B cell (primary cell): ENCODE data around the gene CBX1. TPM values are rescaled to one million over a fixed set of nuclear protein-coding genes. Genes with fewer than 3 reads are reported as not detected.

Source experiments
- ATAC-seq: fragments of 200-7000 bp; cut with Tn5 transposase; one replicate; pipeline ENCODE4 v1.10.0; 2021; ENCODE audit warnings: low read depth, mild to moderate bottlenecking, moderate number of reproducible peaks, moderate library complexity
- CTCF ChIA-PET: fragments of 350-600 bp; sonication (Branson Sonifier 250); formaldehyde crosslinking; loops from one replicate; lab custom pipeline; 2021; ENCODE audit warnings: antibody characterized with exemption, inconsistent platforms; lab: Charles Lee
- POLR2A ChIA-PET: fragments of 350-600 bp; sonication (Branson Sonifier 250); formaldehyde crosslinking; loops from one replicate; lab custom pipeline; 2021; ENCODE audit warnings: antibody characterized with exemption; lab: Charles Lee
- DNase-seq: peaks from one replicate; pipeline ENCODE4 v3.0.0; 2013
- H2AFZ ChIP-seq: 2 replicates; pipeline ENCODE4 v1.6.1; 2012; ENCODE audit warnings: mild to moderate bottlenecking, low read depth, low read length; ENCODE audit not compliant: insufficient read depth, poor library complexity, severe bottlenecking
- H3K27ac ChIP-seq, 2 donors: 1 replicate in 1 of 2; 2 replicates in 1 of 2; pipeline ENCODE4 v1.5.1; 2012 to 2013; ENCODE audit warnings: low read length in 2 of 2, mild to moderate bottlenecking in 2 of 2, moderate library complexity in 1 of 2
- H3K27me3 ChIP-seq, 4 experiments: fragments of 200-600 bp in 1 of 4; sonication (generic) in 1 of 4; replicated peaks in 1 of 4; 1 replicate in 2 of 4; 2 replicates in 2 of 4; pipeline versions ENCODE4 v1.6.1 to v1.7.0; 2013 to 2016; ENCODE audit warnings: low read length in 3 of 4, mild to moderate bottlenecking in 2 of 4, mixed read lengths in 1 of 4, moderate library complexity in 1 of 4; ENCODE audit not compliant: insufficient read depth in 4 of 4, control insufficient read depth in 3 of 4; ENCODE audit errors: control extremely low read depth in 1 of 4
- H3K36me3 ChIP-seq, 2 experiments: replicated peaks in 1 of 2; 1 replicate in 1 of 2; 2 replicates in 1 of 2; pipeline versions ENCODE4 v1.6.1 to v1.7.1; 2013; ENCODE audit warnings: low read length in 1 of 2; ENCODE audit not compliant: insufficient read depth in 2 of 2, control insufficient read depth in 1 of 2; ENCODE audit errors: control extremely low read depth in 1 of 2, extremely low read depth in 1 of 2
- H3K4me1 ChIP-seq, 2 donors: fragments of 200-600 bp in 1 of 2; sonication (generic) in 1 of 2; 1 replicate in 1 of 2; 2 replicates in 1 of 2; pipeline versions ENCODE4 v1.5.1 to v1.6.1; 2013 to 2017; ENCODE audit warnings: low read length in 2 of 2; ENCODE audit not compliant: control insufficient read depth in 2 of 2, insufficient read depth in 2 of 2
- H3K4me2 ChIP-seq: replicated peaks from 2 replicates; pipeline ENCODE3; 2012; ENCODE audit warnings: mild to moderate bottlenecking, low read depth, low read length; ENCODE audit not compliant: poor library complexity, severe bottlenecking
- H3K4me3 ChIP-seq, 5 experiments: fragments of 200-600 bp in 1 of 5; sonication (generic) in 1 of 5; 1 replicate in 3 of 5; 2 replicates in 2 of 5; pipeline versions ENCODE4 v1.5.1 to v1.7.0; 2011 to 2016; ENCODE audit warnings: low read length in 4 of 5, mild to moderate bottlenecking in 4 of 5, low read depth in 2 of 5, control low read depth in 1 of 5, moderate library complexity in 1 of 5; ENCODE audit not compliant: insufficient read depth in 1 of 5; ENCODE audit errors: control extremely low read depth in 1 of 5, extremely low read depth in 1 of 5
- H3K79me2 ChIP-seq: fragments of 200-600 bp; sonication (generic); one replicate; pipeline ENCODE4 v1.6.0; 2016; ENCODE audit warnings: low read length; ENCODE audit not compliant: control insufficient read depth, insufficient read depth
- H3K9ac ChIP-seq: fragments of 200-600 bp; sonication (generic); 2 replicates; pipeline ENCODE4 v1.6.1; 2017; ENCODE audit warnings: mild to moderate bottlenecking, low read length, moderate library complexity
- H3K9me3 ChIP-seq, 3 donors: one replicate each; pipeline versions ENCODE4 v1.6.1 to v1.7.1; 2013; ENCODE audit warnings: low read length in 2 of 3; ENCODE audit not compliant: control insufficient read depth in 2 of 3, insufficient read depth in 1 of 3; ENCODE audit errors: control extremely low read depth in 1 of 3
- H4K20me1 ChIP-seq: 2 replicates; pipeline ENCODE4 v1.6.0; 2012; ENCODE audit warnings: mild to moderate bottlenecking, low read length; ENCODE audit not compliant: insufficient read depth, control insufficient read depth, poor library complexity, severe bottlenecking
- H3K27ac Mint-ChIP-seq: one replicate; pipeline ENCODE4 v1.8.0; 2021; ENCODE audit warnings: mixed read lengths
- H3K27me3 Mint-ChIP-seq: one replicate; pipeline ENCODE4 v1.8.0; 2021; ENCODE audit warnings: mixed read lengths
- H3K4me1 Mint-ChIP-seq: one replicate; pipeline ENCODE4 v1.8.0; 2021; ENCODE audit warnings: mixed read lengths
- H3K4me3 Mint-ChIP-seq: one replicate; pipeline ENCODE4 v1.8.0; 2021; ENCODE audit warnings: mixed read lengths
- H3K9me3 Mint-ChIP-seq: one replicate; pipeline ENCODE4 v1.8.0; 2022; ENCODE audit warnings: mixed read lengths; ENCODE audit not compliant: insufficient read depth
- CTCF ChIP-seq: fragments of 200-600 bp; IDR thresholded peaks from one replicate; pipeline ENCODE4 v1.8.0; 2022; ENCODE audit warnings: antibody characterized with exemption, mild to moderate bottlenecking
- EZH2 ChIP-seq: IDR thresholded peaks from 2 replicates; pipeline ENCODE4 v1.6.1; 2012; ENCODE audit warnings: borderline replicate concordance, low read depth, mild to moderate bottlenecking, moderate library complexity, low read length; ENCODE audit not compliant: insufficient read depth, poor library complexity, severe bottlenecking
- WGBS: methylation state at CpG from one replicate; pipeline ENCODE4 v1.1.5; 2013; ENCODE audit warnings: missing lambda C conversion rate; ENCODE audit not compliant: insufficient coverage; 5-methylcytosine and 5-hydroxymethylcytosine counted together
- intact Hi-C: fragments of 100-400 bp; cut with micrococcal nuclease; formaldehyde crosslinking; loops from one replicate; pipeline ENCODE4 v1.10.0; 2022
- polyA plus RNA-seq: library from polyadenylated mRNA; depleted of rRNA; stranded (reverse); fragments of >200 nt; gene quantifications from 2 replicates; pipeline ENCODE4 v1.2.3, GENCODE V29; 2012
- total RNA-seq, 2 donors: library from RNA; stranded (reverse); fragments of 120-200 nt in 1 of 2; gene quantifications; 1 replicate in 1 of 2; 2 replicates in 1 of 2; pipeline versions ENCODE4 v1.2.3 to v1.2.4, GENCODE V29; 2013 to 2022

Gene CBX1
- total and polyA plus RNA-seq, 2 donors (not counting 1 experiment from before 2014, with no cell fraction given): 9.4 to 33.1 TPM

- no peaks in the 10 kb centered on the region for H3K9me3 Mint-ChIP-seq
- H3K27ac Mint-ChIP-seq: no peak overlapping the region
- POLR2A ChIA-PET: interaction anchor here (0.7 kb wide), 1 partner anchor 1901 kb away, joined by 7 read pairs; no protein-coding TSS in a partner anchor
- no peak for TF ChIP-seq CTCF
- no peak for TF ChIP-seq EZH2
- peaks cover 15 to 36% of the 10 kb centered on the region in 2 experiments for H3K36me3 ChIP-seq
- no CpG with 5 or more reads among the region's 2 CpGs for WGBS
- ATAC-seq (no peak), DNase-seq (no peak)
- no peaks in the 10 kb centered on the region for H3K4me1 ChIP-seq
- no peaks in the 10 kb centered on the region for H3K9me3 ChIP-seq
- H3K27ac ChIP-seq: no peak overlapping the region
- CTCF ChIA-PET: interaction anchor here (0.6 to 12.6 kb wide), 7 partner anchors 36 to 895 kb away, joined by 3 to 228 read pairs (median 4); no protein-coding TSS in a partner anchor
- no peaks in the 10 kb centered on the region for H3K27me3 Mint-ChIP-seq
- H3K4me3 Mint-ChIP-seq: no peak overlapping the region
- H2AFZ ChIP-seq: no peak overlapping the region
- no peaks in the 10 kb centered on the region for H3K79me2 ChIP-seq
- no peak overlapping the region for H3K4me2 ChIP-seq
- H3K4me3 ChIP-seq: no peak overlapping the region
- H4K20me1 ChIP-seq: peaks cover 5% of the 10 kb centered on the region
- intact Hi-C loops: no loop called here
- H3K9ac ChIP-seq: no peak overlapping the region
- no peaks in the 10 kb centered on the region for H3K27me3 ChIP-seq
- H3K4me1 Mint-ChIP-seq: no peaks in the 10 kb centered on the region
Measured at GRCh38 chr17:48071654-48072053, 29.6 kb downstream of the CBX1 start.

GRCh38 chr17:48070195-48070594, 31.1 kb downstream of the CBX1 start:
- WGBS: 67% methylated on average over 1 of the region's 2 CpGs
- Histone ChIP-seq H3K79me2 (no peaks in the 10 kb centered on the region), H3K9me3 (no peaks in the 10 kb centered on the region), H4K20me1 (peaks cover 5% of the 10 kb centered on the region), H3K36me3 (peaks cover 19 to 35% of the 10 kb centered on the region in 2 experiments), H3K4me2 (no peak overlapping the region), H3K27me3 (no peaks in the 10 kb centered on the region), H3K4me1 (no peaks in the 10 kb centered on the region), H3K27ac (no peak overlapping the region), H2AFZ (no peak overlapping the region), H3K9ac (no peak overlapping the region), H3K4me3 (no peak overlapping the region)
- Mint-ChIP-seq H3K27ac (no peak overlapping the region), H3K4me3 (no peak overlapping the region), H3K27me3 (no peaks in the 10 kb centered on the region), H3K9me3 (no peaks in the 10 kb centered on the region), H3K4me1 (no peaks in the 10 kb centered on the region)
- no peak for DNase-seq
- no peak for TF ChIP-seq EZH2
- TF ChIP-seq CTCF: no peak
- intact Hi-C loops: no loop called here
- CTCF ChIA-PET: interaction anchor here (0.6 to 1.3 kb wide), 4 partner anchors 14 to 45 kb away, joined by 3 to 7 read pairs (median 3); no protein-coding TSS in a partner anchor
- ATAC-seq: no peak
- POLR2A ChIA-PET: no interaction called here
